ELR (cell line): Measurements from ENCODE around the gene ITPRID1.
"Not testable (repeated sequence)": the region's sequence is repeated elsewhere in the genome, so short reads cannot be mapped to it uniquely, and the experiment has no call there.

ENCODE experiments used
- DNase-seq: peaks from one replicate; pipeline ENCODE4 v3.0.0-alpha.2; 2015; ENCODE audit warnings: low read depth

Gene ITPRID1

DNA sequence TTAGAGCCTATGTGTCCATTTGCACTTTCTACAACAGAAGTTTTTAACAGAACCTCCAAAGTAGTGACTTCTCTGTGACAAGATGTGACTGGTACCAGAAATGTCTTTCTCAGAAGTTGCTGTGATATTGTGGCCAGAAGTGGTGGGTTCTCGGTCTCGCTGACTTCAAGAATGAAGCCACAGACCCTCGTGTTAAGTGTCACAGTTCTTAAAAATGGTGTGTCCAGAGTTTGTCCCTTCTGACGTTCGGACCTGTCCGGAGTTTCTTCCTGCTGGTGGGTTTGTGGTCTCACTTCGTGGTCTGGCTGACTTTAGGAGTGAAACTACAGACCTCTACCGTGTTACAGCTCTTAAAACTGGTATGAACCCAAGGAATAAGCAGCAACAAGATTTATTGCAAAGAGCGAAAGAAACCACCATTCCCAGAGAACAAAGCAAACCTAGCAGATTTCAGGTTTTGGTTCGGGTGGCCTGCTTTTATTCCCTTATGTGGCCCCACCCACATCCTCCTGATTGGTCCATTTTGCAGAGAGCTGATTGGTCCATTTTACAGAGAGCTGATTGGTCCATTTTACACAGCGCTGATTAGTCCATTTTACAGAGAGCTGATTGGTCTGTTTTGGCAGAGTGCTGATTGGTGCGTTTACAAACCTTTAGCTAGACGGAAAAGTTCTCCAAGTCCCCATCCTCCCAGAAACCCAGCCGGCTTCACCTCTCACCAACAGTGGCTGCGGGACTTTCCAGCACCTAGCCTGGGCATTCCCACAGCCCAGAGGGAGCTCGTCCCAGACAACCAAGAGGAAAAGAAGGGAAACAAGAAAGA is 3.0 kb downstream of the ITPRID1 start:
- no peak for DNase-seq

- no peak for DNase-seq
Measured at GRCh38 chr7:31517513-31517912, 3.6 kb downstream of the ITPRID1 start.

DNA sequence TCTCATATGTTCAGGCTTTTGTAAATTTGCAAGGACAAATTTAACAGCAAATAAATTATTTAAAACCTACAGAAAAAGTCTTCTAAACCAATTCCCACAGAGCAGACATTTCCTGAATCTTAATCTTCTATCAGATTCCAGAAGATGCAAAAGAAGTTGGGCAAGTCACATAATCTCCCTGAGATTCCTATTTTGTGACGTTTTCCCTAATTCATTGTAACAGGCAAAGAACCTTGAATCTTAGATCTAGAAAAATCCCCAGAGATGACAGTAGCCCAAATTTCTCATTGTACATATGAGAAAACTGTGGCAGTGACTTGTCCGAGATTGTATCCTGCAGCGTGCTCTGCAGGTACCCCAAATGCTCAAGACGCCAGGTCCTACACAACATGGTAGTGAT is 4.9 kb downstream of the ITPRID1 start:
- no peak for DNase-seq

GRCh38 chr7:31521336-31522010 is 7.6 kb downstream of the ITPRID1 start:
- no peak for DNase-seq

DNA sequence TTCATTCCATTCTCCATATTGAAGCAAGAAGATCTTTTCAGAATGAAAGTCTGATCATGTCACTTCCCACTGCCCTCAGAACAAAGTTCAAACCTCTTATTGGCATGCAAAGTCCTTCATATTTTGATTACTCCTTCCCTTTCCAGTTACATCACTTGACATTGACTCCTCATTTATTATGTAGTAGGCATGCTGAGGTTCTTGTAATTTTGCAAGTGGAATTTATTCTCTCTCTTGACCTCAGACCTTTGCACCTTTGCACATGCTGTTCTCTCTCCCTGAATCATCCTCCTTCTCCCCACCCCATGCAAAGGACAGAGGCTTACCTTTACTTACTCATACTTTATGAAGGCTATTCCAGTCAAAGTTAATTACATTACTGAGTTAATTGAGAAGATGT is 13.0 kb downstream of the ITPRID1 start:
- DNase-seq = no peak

GRCh38 chr7:31529103-31529502 is 15.2 kb downstream of the ITPRID1 start:
- DNase-seq = no peak

DNA sequence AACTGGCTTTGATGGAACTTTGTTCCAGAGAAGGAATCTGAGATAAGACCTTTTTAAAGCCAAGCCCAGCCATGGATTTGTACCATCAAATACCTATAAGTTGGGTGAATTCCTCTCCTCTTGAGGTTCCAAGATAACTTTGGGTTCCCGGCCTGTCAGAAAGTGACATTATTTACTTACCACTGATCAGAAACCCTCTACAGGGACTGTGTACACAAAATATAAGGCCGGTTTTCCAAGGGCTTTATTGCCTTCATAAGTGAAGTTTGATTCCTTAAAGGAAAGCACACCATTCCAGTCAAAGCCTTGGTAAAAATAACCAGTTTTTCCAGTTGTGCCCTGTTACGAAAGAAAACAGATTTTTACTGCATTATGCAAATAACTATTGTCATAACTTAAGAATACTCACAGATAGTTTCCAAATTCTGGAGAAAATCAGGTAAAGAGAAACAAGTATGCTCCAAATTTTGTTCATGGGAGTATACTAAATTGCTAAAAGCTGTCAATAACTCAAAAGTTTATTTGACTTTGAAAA is 26.8 kb downstream of the ITPRID1 start:
- DNase-seq = not testable (repeated sequence)

DNA sequence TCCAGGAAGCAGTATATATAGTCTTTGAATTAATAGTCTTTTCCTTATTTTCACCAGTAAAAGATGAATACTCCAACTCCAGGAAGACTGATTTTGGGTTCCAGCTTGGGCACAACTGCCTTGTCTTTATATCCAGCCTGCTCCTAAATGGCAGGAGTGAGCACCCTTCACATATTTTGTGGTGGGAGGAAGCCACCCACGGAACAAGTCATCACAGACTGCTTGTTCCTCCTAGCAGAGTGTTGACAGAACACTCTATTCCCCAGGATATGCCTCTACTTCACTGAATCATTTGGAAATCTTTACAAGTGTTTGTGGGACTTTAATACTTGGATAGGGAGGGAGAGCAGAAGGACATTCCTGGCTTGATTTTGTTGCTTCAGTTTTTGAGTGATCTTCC is 31.7 kb downstream of the ITPRID1 start:
- DNase-seq = no peak

GRCh38 chr7:31549611-31550010 is 35.7 kb downstream of the ITPRID1 start:
- no peak for DNase-seq

DNA sequence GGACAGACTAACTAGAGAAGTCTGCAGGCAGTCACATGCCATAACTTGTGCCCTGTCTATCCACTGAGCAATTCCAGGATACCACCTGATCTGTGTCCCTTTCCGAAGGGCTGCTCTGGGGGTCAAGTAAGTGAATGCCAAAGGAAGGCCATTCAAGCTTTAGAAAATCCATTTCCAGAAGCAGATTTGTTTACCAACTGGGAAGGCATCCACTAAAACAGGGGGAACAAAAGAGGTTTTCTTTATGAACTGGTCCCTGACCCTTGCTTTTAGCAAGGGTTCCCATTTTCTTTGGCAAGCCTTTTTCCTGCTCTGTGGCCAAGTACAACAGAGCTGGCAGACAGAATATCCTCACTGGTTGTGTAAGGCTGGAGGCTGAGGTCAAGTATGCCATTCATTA is 36.5 kb downstream of the ITPRID1 start:
- DNase-seq = no peak

GRCh38 chr7:31553661-31554081 is 39.8 kb downstream of the ITPRID1 start:
- no peak for DNase-seq

- no peak for DNase-seq
Measured at GRCh38 chr7:31562002-31562401, 48.1 kb downstream of the ITPRID1 start.

DNA sequence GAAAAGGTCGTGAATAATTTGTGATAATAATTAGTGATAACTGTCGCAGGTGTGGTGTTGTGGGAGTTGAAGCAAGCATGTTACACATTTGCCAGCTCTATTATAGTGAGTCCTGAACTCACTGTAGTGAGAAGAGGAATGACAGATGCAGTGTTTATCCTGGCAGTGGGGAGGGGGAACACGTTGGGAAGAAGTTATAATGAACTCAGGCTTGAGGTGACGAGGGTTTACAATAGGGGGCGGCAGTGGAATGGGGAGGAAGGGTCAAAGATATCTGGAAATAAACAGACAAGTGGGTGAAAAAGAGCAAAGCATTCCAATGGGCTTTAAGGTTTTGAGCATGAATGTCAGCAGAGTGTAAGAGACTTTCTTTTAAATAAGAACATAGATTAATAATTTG is 49.6 kb downstream of the ITPRID1 start:
- DNase-seq = no peak

- DNase-seq = no peak
Measured at GRCh38 chr7:31563951-31564350, 50.1 kb downstream of the ITPRID1 start.

GRCh38 chr7:31564661-31565060 is 50.8 kb downstream of the ITPRID1 start:
- no peak for DNase-seq

GRCh38 chr7:31569528-31569927 is 55.6 kb downstream of the ITPRID1 start:
- no peak for DNase-seq

DNA sequence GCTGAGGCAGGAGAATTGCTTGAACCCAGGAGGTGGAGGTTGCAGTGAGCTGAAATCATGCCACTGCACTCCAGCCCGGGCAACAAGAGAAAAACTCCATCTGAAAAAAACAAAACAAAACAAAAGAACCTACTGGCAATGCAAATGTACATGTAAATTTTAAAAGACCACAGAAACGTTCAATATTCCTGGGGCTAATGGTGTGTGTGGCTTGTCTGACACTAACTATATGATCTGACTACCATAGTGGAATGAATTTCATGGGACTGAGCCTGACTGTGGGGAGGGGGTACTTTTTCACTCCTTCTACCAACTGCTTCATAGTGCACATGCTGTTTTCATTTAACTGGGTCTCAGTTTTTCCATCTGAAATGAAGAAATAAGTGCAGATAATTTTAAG is 69.6 kb downstream of the ITPRID1 start:
- no peak for DNase-seq

DNA sequence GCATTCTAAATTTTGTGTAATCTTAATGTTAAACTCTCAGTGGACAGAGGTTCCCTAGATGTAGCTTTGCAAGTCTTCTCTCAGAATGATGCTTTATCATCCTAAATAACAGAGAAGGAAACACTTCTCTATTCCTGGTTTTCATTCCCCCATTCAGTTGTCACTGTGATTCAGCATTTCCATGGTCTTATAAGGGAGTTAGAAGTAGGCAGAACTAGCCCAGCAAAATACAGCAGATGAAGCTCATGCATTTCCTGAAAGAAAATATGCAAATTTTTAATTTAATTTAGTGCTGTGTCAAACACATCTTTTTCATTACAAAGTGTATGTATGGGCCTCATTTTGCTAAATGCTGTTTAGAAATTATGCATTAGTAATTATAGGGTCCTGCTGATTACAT is 70.1 kb downstream of the ITPRID1 start:
- DNase-seq = no peak

- DNase-seq = no peak
Measured at GRCh38 chr7:31595390-31595789, 81.5 kb downstream of the ITPRID1 start.

DNA sequence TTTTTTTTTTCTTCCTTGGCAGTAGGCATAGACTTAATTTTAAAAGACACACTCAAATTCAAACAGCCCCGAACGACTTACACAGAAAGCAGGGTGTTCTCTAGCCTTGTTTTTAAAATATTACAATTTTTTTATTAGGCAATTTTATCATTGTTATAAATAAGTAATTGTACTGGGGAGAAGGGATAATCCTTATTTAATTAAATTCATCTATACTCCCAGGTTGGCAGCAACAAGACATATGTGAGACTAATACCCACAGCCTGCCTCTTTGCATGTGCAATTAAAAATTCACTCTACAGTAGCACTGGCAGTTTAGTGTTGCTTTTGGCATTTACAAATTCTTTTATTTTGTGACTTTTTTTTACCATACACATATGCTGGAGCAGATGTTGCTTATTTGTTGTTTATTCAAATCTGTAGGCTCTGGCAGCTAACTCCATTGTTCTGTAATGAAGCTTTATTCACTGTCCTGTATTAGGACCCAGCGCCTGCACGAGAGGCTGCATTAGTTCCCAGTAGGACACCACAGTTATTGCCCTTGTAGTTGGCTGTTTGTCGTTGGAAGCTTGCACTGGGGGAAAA is 88.2 kb downstream of the ITPRID1 start:
- DNase-seq = no peak

GRCh38 chr7:31603046-31603445 is 89.2 kb downstream of the ITPRID1 start:
- peak; percentile 3 for DNase-seq

DNA sequence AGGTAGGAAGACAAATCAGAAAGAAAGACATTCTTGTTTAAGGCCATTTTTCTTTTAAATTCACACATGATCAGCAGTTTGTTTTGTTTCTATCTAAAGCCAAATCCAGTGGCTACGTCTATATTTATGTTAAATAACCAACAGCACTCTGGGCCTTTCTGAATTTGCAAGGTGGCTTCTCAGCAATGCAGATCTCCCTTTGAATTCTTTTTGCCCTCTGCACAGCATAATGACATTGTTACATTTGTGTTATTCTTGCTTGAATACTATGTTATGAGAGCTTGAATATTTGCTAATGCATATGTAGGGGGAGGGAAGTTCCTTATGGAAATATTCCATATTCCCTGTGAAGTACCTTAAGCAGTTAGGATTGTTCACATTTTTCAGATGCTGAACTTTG is 99.7 kb downstream of the ITPRID1 start:
- no peak for DNase-seq

GRCh38 chr7:31633467-31633866 is 119.6 kb downstream of the ITPRID1 start:
- DNase-seq = no peak
